ENCODE measurements around the gene MED15. TPM values are rescaled to one million over a fixed set of nuclear protein-coding genes. Genes with fewer than 3 reads are reported as not detected.

MED15 gene
- total and polyA plus RNA-seq, 2 of the 8 experiments (the other 6 are each of a cell fraction or from before 2014, with no cell fraction given), result 28.3 to 57.1 TPM

DNA sequence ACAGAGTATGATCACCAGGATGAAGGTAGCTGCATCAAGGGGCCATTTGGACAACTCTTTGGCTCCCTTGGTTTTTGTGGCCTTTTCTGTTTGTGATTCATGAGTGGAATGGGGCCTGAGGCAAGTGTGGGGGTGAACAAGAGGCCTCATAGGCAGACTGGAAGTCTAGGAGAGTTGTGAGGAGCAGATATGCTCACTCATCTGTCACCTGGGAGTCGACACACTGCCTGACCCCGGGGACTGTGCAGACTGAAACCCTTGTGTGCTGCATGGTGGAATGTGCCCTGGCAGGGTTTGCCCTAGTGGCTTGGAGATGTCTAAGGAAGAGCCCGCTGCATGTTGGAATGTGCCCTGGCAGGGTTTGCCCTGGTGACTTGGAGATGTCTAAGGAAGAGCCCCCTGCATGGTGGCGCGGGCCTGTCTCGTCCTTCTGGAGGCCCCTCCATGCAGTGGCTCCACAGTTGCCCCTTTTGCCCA lies 60.0 kb downstream of the MED15 start (continued):
- TF ChIP-seq, protein P1, sequence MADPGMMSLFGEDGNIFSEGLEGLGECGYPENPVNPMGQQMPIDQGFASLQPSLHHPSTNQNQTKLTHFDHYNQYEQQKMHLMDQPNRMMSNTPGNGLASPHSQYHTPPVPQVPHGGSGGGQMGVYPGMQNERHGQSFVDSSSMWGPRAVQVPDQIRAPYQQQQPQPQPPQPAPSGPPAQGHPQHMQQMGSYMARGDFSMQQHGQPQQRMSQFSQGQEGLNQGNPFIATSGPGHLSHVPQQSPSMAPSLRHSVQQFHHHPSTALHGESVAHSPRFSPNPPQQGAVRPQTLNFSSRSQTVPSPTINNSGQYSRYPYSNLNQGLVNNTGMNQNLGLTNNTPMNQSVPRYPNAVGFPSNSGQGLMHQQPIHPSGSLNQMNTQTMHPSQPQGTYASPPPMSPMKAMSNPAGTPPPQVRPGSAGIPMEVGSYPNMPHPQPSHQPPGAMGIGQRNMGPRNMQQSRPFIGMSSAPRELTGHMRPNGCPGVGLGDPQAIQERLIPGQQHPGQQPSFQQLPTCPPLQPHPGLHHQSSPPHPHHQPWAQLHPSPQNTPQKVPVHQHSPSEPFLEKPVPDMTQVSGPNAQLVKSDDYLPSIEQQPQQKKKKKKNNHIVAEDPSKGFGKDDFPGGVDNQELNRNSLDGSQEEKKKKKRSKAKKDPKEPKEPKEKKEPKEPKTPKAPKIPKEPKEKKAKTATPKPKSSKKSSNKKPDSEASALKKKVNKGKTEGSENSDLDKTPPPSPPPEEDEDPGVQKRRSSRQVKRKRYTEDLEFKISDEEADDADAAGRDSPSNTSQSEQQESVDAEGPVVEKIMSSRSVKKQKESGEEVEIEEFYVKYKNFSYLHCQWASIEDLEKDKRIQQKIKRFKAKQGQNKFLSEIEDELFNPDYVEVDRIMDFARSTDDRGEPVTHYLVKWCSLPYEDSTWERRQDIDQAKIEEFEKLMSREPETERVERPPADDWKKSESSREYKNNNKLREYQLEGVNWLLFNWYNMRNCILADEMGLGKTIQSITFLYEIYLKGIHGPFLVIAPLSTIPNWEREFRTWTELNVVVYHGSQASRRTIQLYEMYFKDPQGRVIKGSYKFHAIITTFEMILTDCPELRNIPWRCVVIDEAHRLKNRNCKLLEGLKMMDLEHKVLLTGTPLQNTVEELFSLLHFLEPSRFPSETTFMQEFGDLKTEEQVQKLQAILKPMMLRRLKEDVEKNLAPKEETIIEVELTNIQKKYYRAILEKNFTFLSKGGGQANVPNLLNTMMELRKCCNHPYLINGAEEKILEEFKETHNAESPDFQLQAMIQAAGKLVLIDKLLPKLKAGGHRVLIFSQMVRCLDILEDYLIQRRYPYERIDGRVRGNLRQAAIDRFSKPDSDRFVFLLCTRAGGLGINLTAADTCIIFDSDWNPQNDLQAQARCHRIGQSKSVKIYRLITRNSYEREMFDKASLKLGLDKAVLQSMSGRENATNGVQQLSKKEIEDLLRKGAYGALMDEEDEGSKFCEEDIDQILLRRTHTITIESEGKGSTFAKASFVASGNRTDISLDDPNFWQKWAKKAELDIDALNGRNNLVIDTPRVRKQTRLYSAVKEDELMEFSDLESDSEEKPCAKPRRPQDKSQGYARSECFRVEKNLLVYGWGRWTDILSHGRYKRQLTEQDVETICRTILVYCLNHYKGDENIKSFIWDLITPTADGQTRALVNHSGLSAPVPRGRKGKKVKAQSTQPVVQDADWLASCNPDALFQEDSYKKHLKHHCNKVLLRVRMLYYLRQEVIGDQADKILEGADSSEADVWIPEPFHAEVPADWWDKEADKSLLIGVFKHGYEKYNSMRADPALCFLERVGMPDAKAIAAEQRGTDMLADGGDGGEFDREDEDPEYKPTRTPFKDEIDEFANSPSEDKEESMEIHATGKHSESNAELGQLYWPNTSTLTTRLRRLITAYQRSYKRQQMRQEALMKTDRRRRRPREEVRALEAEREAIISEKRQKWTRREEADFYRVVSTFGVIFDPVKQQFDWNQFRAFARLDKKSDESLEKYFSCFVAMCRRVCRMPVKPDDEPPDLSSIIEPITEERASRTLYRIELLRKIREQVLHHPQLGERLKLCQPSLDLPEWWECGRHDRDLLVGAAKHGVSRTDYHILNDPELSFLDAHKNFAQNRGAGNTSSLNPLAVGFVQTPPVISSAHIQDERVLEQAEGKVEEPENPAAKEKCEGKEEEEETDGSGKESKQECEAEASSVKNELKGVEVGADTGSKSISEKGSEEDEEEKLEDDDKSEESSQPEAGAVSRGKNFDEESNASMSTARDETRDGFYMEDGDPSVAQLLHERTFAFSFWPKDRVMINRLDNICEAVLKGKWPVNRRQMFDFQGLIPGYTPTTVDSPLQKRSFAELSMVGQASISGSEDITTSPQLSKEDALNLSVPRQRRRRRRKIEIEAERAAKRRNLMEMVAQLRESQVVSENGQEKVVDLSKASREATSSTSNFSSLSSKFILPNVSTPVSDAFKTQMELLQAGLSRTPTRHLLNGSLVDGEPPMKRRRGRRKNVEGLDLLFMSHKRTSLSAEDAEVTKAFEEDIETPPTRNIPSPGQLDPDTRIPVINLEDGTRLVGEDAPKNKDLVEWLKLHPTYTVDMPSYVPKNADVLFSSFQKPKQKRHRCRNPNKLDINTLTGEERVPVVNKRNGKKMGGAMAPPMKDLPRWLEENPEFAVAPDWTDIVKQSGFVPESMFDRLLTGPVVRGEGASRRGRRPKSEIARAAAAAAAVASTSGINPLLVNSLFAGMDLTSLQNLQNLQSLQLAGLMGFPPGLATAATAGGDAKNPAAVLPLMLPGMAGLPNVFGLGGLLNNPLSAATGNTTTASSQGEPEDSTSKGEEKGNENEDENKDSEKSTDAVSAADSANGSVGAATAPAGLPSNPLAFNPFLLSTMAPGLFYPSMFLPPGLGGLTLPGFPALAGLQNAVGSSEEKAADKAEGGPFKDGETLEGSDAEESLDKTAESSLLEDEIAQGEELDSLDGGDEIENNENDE (IDR thresholded peaks at IDR 0.05; ENCODE audit: insufficient replicate concordance, low read length), result no peak
- TF ChIP-seq SP2 (IDR thresholded peaks at IDR 0.05; ENCODE audit: low read length) (no peak), SAP30 (IDR thresholded peaks at IDR 0.05; ENCODE audit: insufficient read depth, insufficient replicate concordance, low read length) (no peak), GABPA (IDR thresholded peaks at IDR 0.05; ENCODE audit: borderline replicate concordance, insufficient read depth, low read length) (no peak), CTCF (IDR thresholded peaks at IDR 0.05; ENCODE audit: control extremely low read depth in 1 of 3, insufficient read depth in 1 of 3, low read depth in 1 of 3, low read length in 3 of 3) (no peak), BRCA1 (IDR thresholded peaks at IDR 0.05; ENCODE audit: low read depth, low read length) (no peak), TBP (IDR thresholded peaks at IDR 0.05; ENCODE audit: low read depth, low read length) (no peak), TAF1 (IDR thresholded peaks at IDR 0.05; ENCODE audit: low read depth, low read length) (no peak), POU5F1 (IDR thresholded peaks at IDR 0.05; ENCODE audit: low read depth, low read length) (no peak)

All from H1 (cell line).